Heart left ventricle (tissue), 13 donors: Measurements from ENCODE around the gene OAS2.

Experiments
- CTCF ChIP-seq, 12 donors: fragments of 200-600 bp; sonication (generic) in 4 of 12; IDR thresholded peaks; one replicate each; pipeline versions ENCODE4 v1.5.0 to v1.8.0; 2018 to 2022; ENCODE audit warnings: antibody characterized with exemption in 12 of 12, mild to moderate bottlenecking in 5 of 12
- POLR2A ChIP-seq, 2 donors: fragments of 450-650 bp; IDR thresholded peaks; one replicate each; pipeline ENCODE4 v1.6.1; 2017; ENCODE audit warnings: antibody characterized with exemption in 2 of 2, mild to moderate bottlenecking in 2 of 2, moderate library complexity in 2 of 2
- donor health status: ischemic (EF 13 %, LVEDD 7.1; RV severe dilation, severe dysfunction).
- donor health status: DM: no; HTN: yes; CAD: no.
- donor health status: DM: no; HTN: no; CAD: no.
- donor health status: ischemic (EF 25% LVEDD 6.9; RV normal size, moderate dysfunction).
- donor health status: ischemic (EF 25% LVEDD 5.7; RV mildly dilated, moderate dysfunction).
- donor health status: ischemic (EF 35%, LVEDD 5.7; RV mildly dilated, moderate dysfunction).
- donor health status: nonischemic (EF 11% LVEDD 7.7; RV severe dilation, severe dysfunction).
- donor health status: DM: yes; HTN: yes; CAD: no.
- donor health status: PGD.
- donor health status: ischemic (EF 29% LVEDD 5.4; RV normal size, mild dysfunction).
- donor health status: nonischemic (EF 23%, LVEDD 6.1; RV moderate dilation, normal function).

GRCh38 chr12:112938751-112939150 lies 39.6 kb upstream of the OAS2 start:
- TF ChIP-seq CTCF (IDR thresholded peaks at IDR 0.05) (no peak), POLR2A (IDR thresholded peaks at IDR 0.05) (no peak)
